ENCODE results near the gene BCHE.

The BCHE gene

GRCh38 chr3:165875644-165876043 lies 38.4 kb upstream of the BCHE start (continued):
- no peak for TF ChIP-seq ZSCAN5A (tag by site-specific recombination; IDR thresholded peaks at IDR 0.05)
- no peak for TF ChIP-seq ZNF16 (tag by site-specific recombination; IDR thresholded peaks at IDR 0.05; ENCODE audit: low read depth)
- no peak for TF ChIP-seq ZSCAN16 (tag by site-specific recombination; IDR thresholded peaks at IDR 0.05)
- no peak for TF ChIP-seq ZSCAN4 (tag by site-specific recombination; IDR thresholded peaks at IDR 0.05)
- no peak for TF ChIP-seq ZBTB17 (tag by site-specific recombination; IDR thresholded peaks at IDR 0.05)
- no peak for TF ChIP-seq ZNF785 (tag by site-specific recombination; IDR thresholded peaks at IDR 0.05)
- TF ChIP-seq PBX3 (CRISPR knock-in tag; IDR thresholded peaks at IDR 0.05) = no peak
- no peak for TF ChIP-seq ZBTB1 (tag by site-specific recombination; IDR thresholded peaks at IDR 0.05)

- Histone ChIP-seq H3K9me3 (ENCODE audit: control insufficient read depth, insufficient read depth, low read depth, low read length) (no peaks in the 10 kb centered on the region), H3K4me1 (ENCODE audit: control insufficient read depth, insufficient read depth, low read length) (no peaks in the 10 kb centered on the region), H3K27ac (ENCODE audit: extremely low read depth, low read depth, low read length) (no peak overlapping the region), H3K36me3 (ENCODE audit: control insufficient read depth in 2 of 2, insufficient read depth in 1 of 2, low read length in 2 of 2) (no peaks in the 10 kb centered on the region), H3K4me3 (ENCODE audit: low read depth, low read length) (no peak overlapping the region)
- ChIA-PET POLR2A (no interaction called here), CTCF (interaction anchor here (0.7 kb wide), 1 partner anchor 84 kb away, joined by 3 read pairs; no protein-coding TSS in a partner anchor)
- TF ChIP-seq ZNF423 (tag by site-specific recombination; IDR thresholded peaks at IDR 0.05) = no peak
- TF ChIP-seq SALL2 (tag by site-specific recombination; IDR thresholded peaks at IDR 0.05; ENCODE audit: borderline replicate concordance) = no peak
- TF ChIP-seq ZFHX2 (tag by site-specific recombination; conservative IDR thresholded peaks at IDR 0.05) = peak; percentile 58; the same call in 1 of the 2 replicates
- no peak for TF ChIP-seq ZSCAN18 (tag by site-specific recombination; IDR thresholded peaks at IDR 0.05)
- no peak for TF ChIP-seq ZNF664 (tag by site-specific recombination; IDR thresholded peaks at IDR 0.05)
- TF ChIP-seq ZNF621 (tag by site-specific recombination; IDR thresholded peaks at IDR 0.05) = no peak
- TF ChIP-seq EGR2 (tag by site-specific recombination; IDR thresholded peaks at IDR 0.05; ENCODE audit: low read depth) = peak; percentile 62
Measured at GRCh38 chr3:165874663-165875489, 37.7 kb upstream of the BCHE start.

GRCh38 chr3:165868088-165868487 lies 30.9 kb upstream of the BCHE start:
- CTCF ChIA-PET = interaction anchor here (0.7 kb wide), 1 partner anchor 663 kb away, joined by 3 read pairs; no protein-coding TSS in a partner anchor
- H3K4me1 ChIP-seq (ENCODE audit: control insufficient read depth, insufficient read depth, low read length) = no peaks in the 10 kb centered on the region
- TF ChIP-seq ZNF555 (tag by site-specific recombination; conservative IDR thresholded peaks at IDR 0.05) (no peak), ZNF530 (tag by site-specific recombination; IDR thresholded peaks at IDR 0.05; ENCODE audit: low read depth) (no peak), ZNF629 (tag by site-specific recombination; IDR thresholded peaks at IDR 0.05) (no peak), MEIS1 (CRISPR knock-in tag; IDR thresholded peaks at IDR 0.05; ENCODE audit: borderline replicate concordance) (no peak), ZNF561 (tag by site-specific recombination; IDR thresholded peaks at IDR 0.05; ENCODE audit: borderline replicate concordance) (no peak), ZNF2 (tag by site-specific recombination; IDR thresholded peaks at IDR 0.05) (no peak), ZNF23 (tag by site-specific recombination; IDR thresholded peaks at IDR 0.05; ENCODE audit: borderline replicate concordance) (no peak), ZBTB1 (tag by site-specific recombination; IDR thresholded peaks at IDR 0.05) (no peak), ZNF302 (tag by site-specific recombination; IDR thresholded peaks at IDR 0.05; ENCODE audit: low read depth) (no peak), ZSCAN5A (tag by site-specific recombination; IDR thresholded peaks at IDR 0.05) (no peak), ZNF24 (tag by site-specific recombination; IDR thresholded peaks at IDR 0.05) (no peak), ZNF704 (tag by site-specific recombination; IDR thresholded peaks at IDR 0.05) (no peak), KLF8 (tag by site-specific recombination; IDR thresholded peaks at IDR 0.05) (no peak)

More at GRCh38 chr3:165868088-165868487, 30.9 kb upstream of the BCHE start:
- POLR2A ChIA-PET = no interaction called here
- H3K27ac ChIP-seq (ENCODE audit: extremely low read depth, low read depth, low read length) = no peak overlapping the region
- H3K9me3 ChIP-seq (ENCODE audit: control insufficient read depth, insufficient read depth, low read depth, low read length) = no peaks in the 10 kb centered on the region
- no peak overlapping the region for H3K4me3 ChIP-seq (ENCODE audit: low read depth, low read length)
- H3K36me3 ChIP-seq (ENCODE audit: control insufficient read depth in 2 of 2, insufficient read depth in 1 of 2, low read length in 2 of 2) = no peaks in the 10 kb centered on the region
